Measurements from ENCODE around the gene GOLGB1. TPM values are rescaled to one million over a fixed set of nuclear protein-coding genes. Genes with fewer than 3 reads are reported as not detected.

Gene GOLGB1
- total and polyA plus RNA-seq, 2 of the 4 experiments (the other 2 are of a cell fraction) = 13.3 to 30.3 TPM

DNA sequence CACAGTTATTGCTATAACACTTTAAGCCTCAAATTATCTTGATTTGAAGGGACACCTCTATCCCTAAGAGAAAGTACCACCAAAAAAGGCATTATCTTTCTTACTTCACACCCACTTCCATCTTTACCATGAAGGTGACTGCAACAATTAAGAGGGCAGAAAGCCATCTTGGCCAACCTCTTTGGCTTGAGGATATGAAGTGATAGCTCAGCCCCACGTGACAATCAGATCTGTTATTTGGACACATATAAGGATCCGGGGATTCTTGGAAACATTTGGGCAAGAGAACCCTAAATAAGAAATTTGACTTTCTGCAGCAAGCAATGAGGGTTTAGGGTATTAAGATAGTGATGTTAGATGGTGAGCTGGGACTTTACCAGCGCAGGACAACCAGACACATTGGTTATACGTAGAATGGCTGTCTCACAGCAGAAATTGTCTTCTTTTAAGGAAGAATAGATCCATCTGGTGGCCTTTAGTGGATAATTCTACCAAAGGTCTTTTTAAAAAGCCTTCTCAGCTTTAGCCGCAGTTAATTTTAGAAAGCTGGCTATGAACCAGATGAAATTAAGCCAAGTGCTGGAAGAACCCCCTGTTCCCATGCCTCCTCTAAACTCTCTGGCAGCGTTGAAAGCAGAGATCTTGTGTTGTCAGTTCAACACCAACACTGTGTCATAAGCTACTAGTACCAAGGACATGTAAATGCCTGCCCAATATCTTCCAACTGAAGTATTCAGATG lies 101.2 kb downstream of the GOLGB1 start:
- Histone ChIP-seq H2AK9ac (replicated peaks; ENCODE audit: low read depth, low read length, poor library complexity) (no peak overlapping the region), H2AK5ac (ENCODE audit: low read depth, low read length) (no peak overlapping the region), H3K56ac (ENCODE audit: extremely low read depth, insufficient read depth, low read length) (no peak overlapping the region), H2AFZ (replicated peaks; ENCODE audit: low read length, poor library complexity) (no peak overlapping the region), H4K5ac (ENCODE audit: low read depth, low read length) (no peak overlapping the region), H3K9me1 (ENCODE audit: insufficient read depth, low read length) (no peaks in the 10 kb centered on the region), H3K4me2 (ENCODE audit: low read depth, low read length) (no peak overlapping the region), H3K9me3 (ENCODE audit: control insufficient read depth, insufficient read depth, low read length) (no peaks in the 10 kb centered on the region), H2BK120ac (ENCODE audit: low read depth, low read length) (no peak overlapping the region), H3K18ac (ENCODE audit: low read depth, low read length) (no peak overlapping the region), H4K91ac (ENCODE audit: insufficient read depth, low read depth, low read length) (no peak overlapping the region), H2BK20ac (ENCODE audit: low read depth, low read length) (no peak overlapping the region), H4K20me1 (ENCODE audit: insufficient read depth, low read length) (no peaks in the 10 kb centered on the region), H3K14ac (replicated peaks; ENCODE audit: low read depth, low read length) (no peak overlapping the region), H3K4me3 (ENCODE audit: insufficient read depth, low read depth, low read length) (no peak overlapping the region), H3K27me3 (ENCODE audit: control insufficient read depth, insufficient read depth, low read length) (no peaks in the 10 kb centered on the region; the same call in 1 of the 2 replicates), H3K9ac (ENCODE audit: low read depth, low read length) (no peak overlapping the region), H3K79me1 (ENCODE audit: low read depth in 1 of 2, low read length in 2 of 2) (no peaks in the 10 kb centered on the region), H3K27ac (ENCODE audit: insufficient read depth, low read length) (no peak overlapping the region), H2BK15ac (ENCODE audit: low read depth, low read length) (no peak overlapping the region), H3K4me1 (ENCODE audit: control insufficient read depth, insufficient read depth, low read length) (no peaks in the 10 kb centered on the region), H3K4ac (ENCODE audit: low read depth, low read length) (no peak overlapping the region), H3K36me3 (ENCODE audit: control insufficient read depth, insufficient read depth, low read length) (no peaks in the 10 kb centered on the region), H4K8ac (ENCODE audit: low read depth in 2 of 2, low read length in 2 of 2) (no peak overlapping the region), H3K23ac (ENCODE audit: low read depth, low read length) (no peak overlapping the region), H2BK5ac (ENCODE audit: low read depth, low read length, poor library complexity, severe bottlenecking) (no peak overlapping the region)
- no TSS peak for BruUV-seq (replicated peaks)
- TF ChIP-seq USF2 (IDR thresholded peaks at IDR 0.05; ENCODE audit: low read depth, low read length) (no peak), RFX5 (IDR thresholded peaks at IDR 0.05; ENCODE audit: low read depth, low read length) (no peak), MXI1 (IDR thresholded peaks at IDR 0.05; ENCODE audit: borderline replicate concordance, low read depth, low read length) (no peak), CHD1 (IDR thresholded peaks at IDR 0.05; ENCODE audit: low read depth, low read length) (no peak), MAFK (IDR thresholded peaks at IDR 0.05; ENCODE audit: low read depth, low read length) (no peak), POLR2A (IDR thresholded peaks at IDR 0.05; ENCODE audit: low read depth, low read length) (no peak), BHLHE40 (IDR thresholded peaks at IDR 0.05; ENCODE audit: low read depth, low read length) (no peak), ELK1 (IDR thresholded peaks at IDR 0.05; ENCODE audit: borderline replicate concordance, low read depth, low read length) (no peak), SMC3 (IDR thresholded peaks at IDR 0.05; ENCODE audit: low read depth, low read length) (no peak)
- TF ChIP-seq, protein P1, sequence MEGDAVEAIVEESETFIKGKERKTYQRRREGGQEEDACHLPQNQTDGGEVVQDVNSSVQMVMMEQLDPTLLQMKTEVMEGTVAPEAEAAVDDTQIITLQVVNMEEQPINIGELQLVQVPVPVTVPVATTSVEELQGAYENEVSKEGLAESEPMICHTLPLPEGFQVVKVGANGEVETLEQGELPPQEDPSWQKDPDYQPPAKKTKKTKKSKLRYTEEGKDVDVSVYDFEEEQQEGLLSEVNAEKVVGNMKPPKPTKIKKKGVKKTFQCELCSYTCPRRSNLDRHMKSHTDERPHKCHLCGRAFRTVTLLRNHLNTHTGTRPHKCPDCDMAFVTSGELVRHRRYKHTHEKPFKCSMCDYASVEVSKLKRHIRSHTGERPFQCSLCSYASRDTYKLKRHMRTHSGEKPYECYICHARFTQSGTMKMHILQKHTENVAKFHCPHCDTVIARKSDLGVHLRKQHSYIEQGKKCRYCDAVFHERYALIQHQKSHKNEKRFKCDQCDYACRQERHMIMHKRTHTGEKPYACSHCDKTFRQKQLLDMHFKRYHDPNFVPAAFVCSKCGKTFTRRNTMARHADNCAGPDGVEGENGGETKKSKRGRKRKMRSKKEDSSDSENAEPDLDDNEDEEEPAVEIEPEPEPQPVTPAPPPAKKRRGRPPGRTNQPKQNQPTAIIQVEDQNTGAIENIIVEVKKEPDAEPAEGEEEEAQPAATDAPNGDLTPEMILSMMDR (conservative IDR thresholded peaks at IDR 0.05; ENCODE audit: low read depth, low read length) = no peak
- CTCF ChIA-PET = no interaction called here
- no peak for ATAC-seq (ENCODE audit: low read depth)
- 40% methylated on average over 2 of the region's 6 CpGs; no CpG with 5 or more reads in 1 of the 2 experiments for WGBS, 2 experiments (ENCODE audit: extremely low coverage in 2 of 2, insufficient read length in 1 of 2)
- in situ Hi-C loops (cut with MboI; ENCODE audit: low sequenced_read_pairs) = no loop called here
- intact Hi-C loops (cut with micrococcal nuclease) = no loop called here
- DNase-seq = no peak
- dilution Hi-C loops (cut with HindIII; ENCODE audit: low sequenced_read_pairs, unreplicated experiment) = no loop called here
- POLR2A ChIA-PET (ENCODE audit: unreplicated experiment) = no interaction called here
